OCI-LY7 (cell line): Measurements from ENCODE around the gene DSCAM. TPM values are rescaled to one million over a fixed set of nuclear protein-coding genes. Genes with fewer than 3 reads are reported as not detected.

Experiments used
- BruUV-seq: library from RNA; stranded (reverse); fragments of 400-500 nt; replicated peaks from 2 replicates; lab custom pipeline; 2021; lab: Mats Ljungman, UMichigan
- CTCF ChIA-PET: fragments of 300-600 bp; sonication (Branson Sonifier 250); formaldehyde crosslinking; loops from one replicate; lab custom pipeline; 2022; ENCODE audit warnings: antibody characterized with exemption; ENCODE audit not compliant: unreplicated experiment; lab: Charles Lee
- POLR2A ChIA-PET: fragments of 300-600 bp; sonication (Branson Sonifier 250); formaldehyde crosslinking; loops from one replicate; lab custom pipeline; 2022; ENCODE audit warnings: antibody characterized with exemption; lab: Charles Lee
- DNase-seq: peaks from one replicate; pipeline ENCODE4 v3.0.0-alpha.2; 2015; ENCODE audit warnings: low spot score
- H2AFZ ChIP-seq: fragments of 200-600 bp; sonication (generic), shearing (Covaris generic); 2 replicates; pipeline ENCODE4 v1.6.1; 2014; ENCODE audit warnings: mild to moderate bottlenecking, antibody characterized with exemption, low read length, moderate library complexity
- H3K27ac ChIP-seq: fragments of 200-600 bp; sonication (generic); 2 replicates; pipeline ENCODE4 v1.5.1; 2014; ENCODE audit warnings: mixed run types, low read depth, mild to moderate bottlenecking, moderate library complexity, low read length, inconsistent platforms; ENCODE audit not compliant: poor library complexity, severe bottlenecking
- H3K36me3 ChIP-seq: fragments of 200-600 bp; sonication (generic); 2 replicates; pipeline ENCODE4 v1.6.1; 2014; ENCODE audit warnings: mild to moderate bottlenecking, antibody characterized with exemption, low read length, moderate library complexity, mixed read lengths; ENCODE audit not compliant: insufficient read depth
- H3K4me1 ChIP-seq: fragments of 200-600 bp; sonication (generic); 2 replicates; pipeline ENCODE4 v1.5.1; 2014; ENCODE audit warnings: mild to moderate bottlenecking, low read length; ENCODE audit not compliant: insufficient read depth, poor library complexity, severe bottlenecking
- H3K4me2 ChIP-seq: fragments of 200-600 bp; sonication (generic); 2 replicates; pipeline ENCODE4 v1.6.1; 2014; ENCODE audit warnings: mild to moderate bottlenecking, low read length
- H3K4me3 ChIP-seq: fragments of 200-600 bp; sonication (generic); 2 replicates; pipeline ENCODE4 v1.5.1; 2014; ENCODE audit warnings: mild to moderate bottlenecking, low read depth, low read length; ENCODE audit not compliant: poor library complexity, severe bottlenecking
- H3K79me2 ChIP-seq: fragments of 200-600 bp; sonication (generic); 2 replicates; pipeline ENCODE4 v1.6.1; 2016; ENCODE audit warnings: low read depth, mild to moderate bottlenecking, low read length, moderate library complexity, mixed read lengths; ENCODE audit not compliant: insufficient read depth
- H3K9me2 ChIP-seq: fragments of 200-600 bp; sonication (generic); 2 replicates; pipeline ENCODE4 v1.6.1; 2016; ENCODE audit warnings: mild to moderate bottlenecking, low read length, mixed read lengths; ENCODE audit not compliant: insufficient read depth
- H3K9me3 ChIP-seq: fragments of 200-600 bp; sonication (generic); 2 replicates; pipeline ENCODE4 v1.6.1; 2014; ENCODE audit warnings: mild to moderate bottlenecking, mixed run types, low read length, mixed read lengths
- H4K20me1 ChIP-seq: fragments of 200-600 bp; sonication (generic); 2 replicates; pipeline ENCODE4 v1.6.1; 2014; ENCODE audit warnings: mild to moderate bottlenecking, antibody characterized with exemption, low read length, moderate library complexity, mixed read lengths; ENCODE audit not compliant: insufficient read depth
- EZH2phosphoT487 ChIP-seq: fragments of 200-600 bp; sonication (generic); IDR thresholded peaks from 2 replicates; pipeline ENCODE4 v1.6.1; 2018; ENCODE audit warnings: low read depth, borderline replicate concordance, mild to moderate bottlenecking, mixed run types, antibody characterized with exemption, low read length, moderate library complexity, mixed read lengths
- intact Hi-C: fragments of 100-400 bp; cut with micrococcal nuclease; formaldehyde crosslinking; loops from one replicate; pipeline ENCODE4 v1.10.0; 2022; ENCODE audit not compliant: unreplicated experiment
- total RNA-seq, 2 experiments: library from RNA; depleted of rRNA in 1 of 2; stranded (reverse); fragments of >200 nt in 1 of 2; shearing (Covaris generic) in 1 of 2; gene quantifications; 2 replicates each; pipeline ENCODE4 v1.2.3, GENCODE V29; 2014 to 2022
- TF ChIP-seq, protein P1 (sequence below): fragments of 200-600 bp; sonication (generic); conservative IDR thresholded peaks from 2 replicates; pipeline ENCODE4 v1.5.1; 2014; ENCODE audit warnings: mild to moderate bottlenecking, antibody characterized with exemption, low read length, moderate library complexity, mixed read lengths

DSCAM gene
- total RNA-seq, 2 experiments from 2014 or later: not detected

DNA sequence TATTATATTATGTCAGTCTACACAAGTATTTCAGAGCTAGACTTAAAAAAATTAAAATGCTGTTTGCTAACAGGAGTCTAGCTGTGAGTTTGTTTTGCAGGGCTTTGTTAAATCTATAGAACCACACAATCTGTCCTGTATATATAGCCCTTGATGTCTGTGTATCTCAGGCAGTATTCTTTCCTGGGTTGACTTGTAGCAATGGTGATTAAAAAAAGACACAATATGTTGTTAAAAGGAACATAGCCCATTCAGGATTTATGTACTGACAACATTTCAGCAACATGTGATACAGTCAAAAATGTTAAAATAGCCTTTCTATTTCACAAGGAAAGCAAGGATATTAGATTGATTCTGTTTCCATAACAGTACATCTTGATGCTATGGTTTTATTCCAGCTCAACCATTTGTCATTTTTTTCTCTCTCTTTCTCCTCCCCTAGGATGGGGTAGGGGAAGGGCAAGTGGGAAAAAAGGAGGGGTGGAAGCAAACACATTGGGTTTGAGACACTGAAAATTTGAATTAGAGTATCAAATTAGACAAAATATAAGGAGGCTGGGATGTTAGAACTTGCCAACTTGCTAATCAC is 139.2 kb downstream of the DSCAM start:
- Histone ChIP-seq H3K36me3 (no peaks in the 10 kb centered on the region), H3K9me3 (0 out of 2 replicates have a peak, but pooled peaks cover 4% of the 10 kb centered on the region), H2AFZ (no peak overlapping the region), H3K4me1 (no peaks in the 10 kb centered on the region), H3K79me2 (no peaks in the 10 kb centered on the region), H3K27ac (no peak overlapping the region), H3K4me2 (no peak overlapping the region), H3K9me2 (no peaks in the 10 kb centered on the region), H4K20me1 (no peaks in the 10 kb centered on the region), H3K4me3 (no peak overlapping the region)
- ChIA-PET CTCF (no interaction called here), POLR2A (interaction anchor here (0.6 kb wide), 1 partner anchor 13 kb away, joined by 3 read pairs; no protein-coding TSS in a partner anchor)
- BruUV-seq: no TSS peak
- intact Hi-C loops: no loop called here
- TF ChIP-seq EZH2phosphoT487: no peak
- TF ChIP-seq, protein P1, sequence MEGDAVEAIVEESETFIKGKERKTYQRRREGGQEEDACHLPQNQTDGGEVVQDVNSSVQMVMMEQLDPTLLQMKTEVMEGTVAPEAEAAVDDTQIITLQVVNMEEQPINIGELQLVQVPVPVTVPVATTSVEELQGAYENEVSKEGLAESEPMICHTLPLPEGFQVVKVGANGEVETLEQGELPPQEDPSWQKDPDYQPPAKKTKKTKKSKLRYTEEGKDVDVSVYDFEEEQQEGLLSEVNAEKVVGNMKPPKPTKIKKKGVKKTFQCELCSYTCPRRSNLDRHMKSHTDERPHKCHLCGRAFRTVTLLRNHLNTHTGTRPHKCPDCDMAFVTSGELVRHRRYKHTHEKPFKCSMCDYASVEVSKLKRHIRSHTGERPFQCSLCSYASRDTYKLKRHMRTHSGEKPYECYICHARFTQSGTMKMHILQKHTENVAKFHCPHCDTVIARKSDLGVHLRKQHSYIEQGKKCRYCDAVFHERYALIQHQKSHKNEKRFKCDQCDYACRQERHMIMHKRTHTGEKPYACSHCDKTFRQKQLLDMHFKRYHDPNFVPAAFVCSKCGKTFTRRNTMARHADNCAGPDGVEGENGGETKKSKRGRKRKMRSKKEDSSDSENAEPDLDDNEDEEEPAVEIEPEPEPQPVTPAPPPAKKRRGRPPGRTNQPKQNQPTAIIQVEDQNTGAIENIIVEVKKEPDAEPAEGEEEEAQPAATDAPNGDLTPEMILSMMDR: no peak
- DNase-seq: no peak

DNA sequence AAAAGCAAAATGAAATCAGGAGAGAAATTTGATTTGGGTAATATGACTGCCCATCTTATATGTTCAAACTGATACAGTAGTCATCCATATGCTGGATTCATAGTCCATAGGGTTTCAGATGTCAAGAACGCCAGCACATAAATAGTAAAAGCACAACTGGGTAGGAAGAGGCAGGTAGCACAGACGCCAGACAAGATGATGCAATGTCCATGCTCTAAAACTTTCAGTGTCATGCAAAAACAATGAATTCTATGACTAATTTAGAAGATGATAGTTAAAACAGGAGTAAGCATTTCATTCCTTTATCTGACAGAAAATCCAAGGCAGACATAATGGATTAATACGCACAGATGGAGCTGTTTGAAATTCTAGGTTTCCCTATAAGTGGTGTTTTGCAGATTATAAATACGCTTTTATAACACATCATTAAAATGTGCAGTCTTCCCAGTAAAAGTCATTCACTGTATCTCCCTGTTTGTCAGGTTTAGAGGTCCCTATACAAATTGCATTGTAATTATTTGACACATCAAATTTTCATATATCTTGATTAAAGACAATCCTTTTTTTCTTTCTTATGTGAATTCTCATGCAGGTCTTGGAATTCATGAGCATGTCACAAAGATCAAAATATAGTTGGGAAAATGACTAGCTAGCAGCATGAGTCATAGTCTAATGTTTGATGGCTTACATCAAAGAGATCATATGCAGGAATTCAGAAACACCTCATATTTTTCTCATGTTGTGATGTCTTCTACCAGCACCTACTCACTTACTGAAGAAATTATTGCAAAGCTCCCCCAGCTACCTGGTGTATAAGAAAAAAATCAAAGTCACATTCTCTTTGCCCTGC is 139.9 kb downstream of the DSCAM start:
- Histone ChIP-seq H3K4me1 (no peaks in the 10 kb centered on the region), H3K36me3 (no peaks in the 10 kb centered on the region), H3K9me3 (peaks cover 7% of the 10 kb centered on the region; the same call in 1 of the 2 replicates), H3K27ac (no peak overlapping the region), H3K9me2 (no peaks in the 10 kb centered on the region), H3K4me3 (no peak overlapping the region), H4K20me1 (no peaks in the 10 kb centered on the region), H3K79me2 (no peaks in the 10 kb centered on the region), H2AFZ (no peak overlapping the region), H3K4me2 (no peak overlapping the region)
- BruUV-seq: no TSS peak
- TF ChIP-seq, protein P1: no peak
- intact Hi-C loops: no loop called here
- DNase-seq: no peak
- POLR2A ChIA-PET: interaction anchor here (0.6 kb wide), 1 partner anchor 13 kb away, joined by 3 read pairs; no protein-coding TSS in a partner anchor
- CTCF ChIA-PET: no interaction called here

DNA sequence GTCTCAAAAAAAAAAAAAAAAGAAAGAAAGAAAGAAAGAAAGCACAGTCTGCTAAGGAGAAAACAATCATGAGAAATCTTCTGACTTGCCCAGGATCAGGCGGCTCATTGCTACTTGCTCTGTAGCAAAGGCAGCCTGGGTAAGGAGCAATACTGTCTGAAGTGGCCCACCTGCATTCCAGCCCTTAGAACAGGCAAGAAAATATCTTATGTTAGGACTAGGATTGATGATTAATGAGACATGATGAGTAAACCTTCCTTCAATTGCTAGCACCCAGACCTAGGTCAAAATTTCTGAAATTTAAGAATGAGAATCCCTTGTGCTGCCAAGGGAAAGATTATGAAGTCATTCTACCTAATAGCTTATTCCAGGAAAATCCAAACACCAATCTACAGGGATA is 140.8 kb downstream of the DSCAM start:
- Histone ChIP-seq H3K79me2 (no peaks in the 10 kb centered on the region), H2AFZ (no peak overlapping the region), H3K4me1 (no peaks in the 10 kb centered on the region), H4K20me1 (no peaks in the 10 kb centered on the region), H3K4me2 (no peak overlapping the region), H3K9me2 (no peaks in the 10 kb centered on the region), H3K4me3 (no peak overlapping the region), H3K27ac (no peak overlapping the region), H3K9me3 (peaks cover 10% of the 10 kb centered on the region; the same call in 1 of the 2 replicates), H3K36me3 (no peaks in the 10 kb centered on the region)
- intact Hi-C loops: no loop called here
- ChIA-PET POLR2A (no interaction called here), CTCF (no interaction called here)
- DNase-seq: no peak
- BruUV-seq: no TSS peak
- TF ChIP-seq, protein P1: no peak
- no peak for TF ChIP-seq EZH2phosphoT487
